ENCODE data around the gene LAMA5.

LAMA5 gene

DNA sequence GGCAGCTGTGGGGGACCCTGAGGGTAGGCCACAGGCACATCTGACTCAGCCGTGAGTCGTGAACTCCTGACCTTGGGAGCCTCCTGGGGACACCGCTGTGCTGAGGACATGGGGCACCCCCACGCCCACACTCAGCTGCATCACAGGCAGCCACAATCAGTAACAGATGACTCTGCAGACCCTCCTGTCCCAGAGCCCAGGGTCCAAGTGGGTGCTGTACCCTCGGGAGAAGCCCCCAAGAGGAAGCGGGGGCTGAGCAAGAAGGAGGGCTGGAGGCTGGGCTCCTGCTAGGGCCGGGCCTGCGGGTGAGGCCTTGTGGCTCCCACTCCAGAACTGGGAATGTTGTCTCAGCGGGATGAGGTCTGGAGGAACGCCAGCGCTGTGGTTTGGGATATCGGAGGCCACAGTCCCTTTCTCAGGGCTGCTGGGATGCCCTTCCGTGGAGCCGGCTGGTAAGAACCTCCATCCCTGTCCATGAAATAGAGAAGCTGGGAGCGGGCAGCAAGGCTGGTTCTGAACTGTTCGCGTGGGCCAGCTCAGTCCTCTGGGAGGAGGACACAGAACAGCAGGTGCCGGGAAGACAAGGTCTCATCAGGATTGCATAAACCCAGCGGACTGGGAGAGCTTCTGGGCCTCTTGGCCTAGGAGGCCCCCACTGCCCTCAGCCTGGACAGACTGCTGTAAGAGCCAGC is 3.1 kb upstream of the LAMA5 start:
- peak; percentile 14 to 43 for DNase-seq (ENCODE audit: low read depth in 2 of 2)

DNA sequence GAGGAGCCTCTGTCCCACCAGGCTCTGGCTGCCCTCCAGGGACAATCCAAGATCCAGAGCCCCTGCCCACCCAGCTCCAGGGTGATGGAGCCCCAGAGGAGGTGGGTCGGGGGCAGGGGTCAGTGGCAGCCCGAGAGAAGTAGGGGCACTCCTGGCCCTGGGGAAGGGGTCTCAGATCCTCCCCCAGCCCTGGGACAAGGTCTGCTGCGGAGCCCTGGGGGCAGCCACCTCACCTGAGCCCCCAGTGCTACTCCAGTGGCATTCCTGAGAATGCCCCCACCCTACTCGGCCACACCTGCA is 2.7 kb upstream of the LAMA5 start:
- DNase-seq (ENCODE audit: low read depth in 2 of 2), result no peak

DNA sequence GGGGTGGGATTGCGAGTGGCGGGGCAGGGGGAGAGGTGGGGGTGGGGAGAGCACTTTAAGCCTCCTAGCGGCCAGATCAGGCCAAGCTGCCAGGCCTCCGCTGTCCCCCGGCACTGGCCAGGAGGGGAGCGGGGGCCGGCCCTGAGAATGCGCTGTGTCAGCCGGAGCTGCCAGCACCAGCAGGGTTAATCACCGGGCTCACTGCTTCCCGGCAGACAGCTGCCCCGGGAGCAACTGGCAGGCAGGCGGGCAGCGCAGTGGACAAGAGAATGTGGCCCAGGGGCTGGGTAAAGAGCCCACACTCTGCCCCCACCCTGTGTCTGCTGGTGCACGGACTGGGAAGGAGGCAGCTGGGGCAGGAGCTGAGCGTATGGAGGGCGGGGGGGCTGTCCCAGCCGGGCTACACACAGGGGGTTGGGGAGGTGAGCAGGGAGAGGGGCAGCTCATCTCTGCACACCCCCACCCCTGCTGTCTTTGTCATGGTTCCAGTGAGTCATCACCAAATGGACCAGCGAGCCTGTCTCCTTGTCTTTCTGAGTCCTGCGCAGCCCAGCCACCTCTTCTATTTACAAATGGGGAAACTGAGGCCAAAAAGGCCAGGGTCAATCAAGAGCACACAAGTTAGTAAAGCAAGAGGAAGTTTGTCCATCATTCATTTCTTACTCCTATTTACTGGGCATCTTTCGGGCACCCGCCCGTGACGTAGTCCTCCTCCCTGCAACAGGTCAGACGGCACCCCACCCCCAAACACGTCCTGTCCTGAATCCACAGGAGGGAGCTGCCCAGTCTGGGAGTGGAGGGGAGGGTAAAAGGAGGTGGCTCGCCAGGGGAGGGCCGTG is 2.1 kb upstream of the LAMA5 start:
- no peak for DNase-seq (ENCODE audit: low read depth in 2 of 2)

DNA sequence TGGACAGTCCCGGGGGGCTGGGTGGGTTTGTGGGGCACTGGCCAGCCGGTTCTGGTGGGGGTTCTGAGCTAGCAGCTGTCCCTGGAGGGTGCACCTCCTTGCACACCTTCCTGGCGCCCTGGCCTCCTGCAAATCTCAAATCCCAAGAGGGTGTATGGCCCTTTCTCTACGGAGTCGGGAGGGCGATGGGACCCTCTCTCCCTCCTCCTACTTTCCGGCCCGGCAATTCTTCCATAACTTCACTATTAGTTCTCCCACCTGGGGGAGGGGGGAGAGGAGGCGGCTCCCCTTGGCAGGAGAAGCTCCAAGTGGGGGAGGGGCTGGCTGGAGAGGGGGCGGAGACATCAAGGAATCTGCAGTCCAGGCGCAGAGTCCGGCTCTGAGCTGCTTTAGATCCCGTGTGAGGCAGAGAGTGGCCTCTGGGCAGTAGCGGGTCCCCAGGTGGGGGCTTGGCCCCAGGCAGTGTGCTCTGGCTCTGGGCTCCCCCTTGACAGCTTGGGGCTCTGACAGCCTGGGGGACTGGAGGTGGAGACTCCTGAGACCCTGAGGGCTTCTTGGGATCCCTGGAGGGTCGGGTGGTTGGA is 1.4 kb upstream of the LAMA5 start:
- DNase-seq (ENCODE audit: low read depth in 2 of 2), result no peak

DNA sequence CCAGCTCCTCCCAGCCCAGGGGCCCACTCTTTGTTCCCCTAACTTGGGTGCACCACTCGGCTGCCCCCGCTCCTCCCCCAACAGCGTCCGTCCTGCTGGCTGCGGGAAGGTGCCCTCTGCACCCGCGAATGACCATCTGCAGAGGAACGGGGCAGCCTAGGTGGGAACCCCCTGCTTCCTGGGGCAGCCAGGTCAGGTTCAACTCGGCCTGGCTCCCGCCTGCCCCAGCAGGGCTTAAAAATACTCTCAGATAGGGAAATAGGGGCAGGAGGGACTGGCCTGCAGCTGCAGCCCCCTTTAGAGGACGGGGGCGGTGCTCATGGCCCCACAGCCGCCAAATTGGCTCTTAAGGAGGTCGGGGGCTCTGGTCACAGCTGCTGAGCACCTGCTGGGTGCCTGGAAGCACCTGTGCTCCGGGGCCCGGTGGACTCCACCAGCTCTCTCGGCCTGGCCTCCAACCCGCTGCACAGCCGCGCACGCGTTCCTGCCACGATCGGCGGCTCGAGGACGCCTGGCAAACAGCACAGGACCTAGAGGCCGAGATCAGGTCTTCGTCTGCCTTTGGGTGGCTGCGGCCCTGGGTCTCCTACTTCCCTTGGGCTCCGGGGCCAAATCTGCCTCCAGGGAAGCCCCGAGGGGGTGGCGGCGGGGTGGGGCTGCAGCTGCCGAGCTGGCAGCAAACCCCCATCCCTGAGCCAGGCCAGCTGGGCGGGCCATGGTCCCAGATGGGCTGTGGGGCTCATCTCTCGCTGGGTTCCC is 700 bp upstream of the LAMA5 start:
- DNase-seq (ENCODE audit: low read depth in 2 of 2), result no peak

DNA sequence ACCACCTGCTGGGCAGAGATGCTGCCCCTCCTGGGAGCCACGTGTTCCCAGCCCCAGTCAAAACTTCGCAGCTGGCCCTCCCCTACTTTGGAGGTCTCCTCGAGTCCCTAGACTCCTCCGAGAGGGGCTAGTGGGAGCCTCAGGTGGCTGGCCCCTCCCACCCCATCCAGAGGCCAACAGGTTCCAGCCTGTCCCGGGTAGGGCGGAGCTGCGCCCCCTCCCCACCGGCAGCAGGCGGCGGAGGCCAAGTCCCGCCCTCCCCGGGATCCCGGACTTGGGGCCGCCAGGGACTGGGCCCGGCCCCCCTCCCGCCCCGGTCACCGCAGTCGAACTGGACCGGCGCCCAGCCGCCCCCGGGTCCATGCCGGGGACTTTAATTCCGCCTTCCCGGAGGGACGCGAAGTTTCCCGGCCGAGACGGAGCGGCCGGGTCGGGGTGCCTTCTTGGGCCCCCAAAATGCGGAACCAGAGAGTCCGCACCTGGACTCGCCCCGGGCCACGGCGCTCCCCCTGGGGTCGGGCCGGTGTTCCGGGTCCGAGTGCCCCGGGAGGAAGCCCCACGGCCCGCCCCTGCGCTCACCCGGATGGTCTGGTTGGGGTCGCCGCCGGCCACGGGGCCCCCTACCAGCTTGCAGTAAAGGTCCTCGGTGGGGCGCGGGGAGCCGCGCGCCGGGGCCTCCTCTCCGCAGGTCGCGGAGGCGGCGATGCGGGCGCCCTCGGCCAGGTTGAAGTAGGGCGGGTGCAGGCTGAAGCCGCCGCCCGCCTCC is 559 bp downstream of the LAMA5 start:
- DNase-seq (ENCODE audit: low read depth in 2 of 2), result no peak

DNA sequence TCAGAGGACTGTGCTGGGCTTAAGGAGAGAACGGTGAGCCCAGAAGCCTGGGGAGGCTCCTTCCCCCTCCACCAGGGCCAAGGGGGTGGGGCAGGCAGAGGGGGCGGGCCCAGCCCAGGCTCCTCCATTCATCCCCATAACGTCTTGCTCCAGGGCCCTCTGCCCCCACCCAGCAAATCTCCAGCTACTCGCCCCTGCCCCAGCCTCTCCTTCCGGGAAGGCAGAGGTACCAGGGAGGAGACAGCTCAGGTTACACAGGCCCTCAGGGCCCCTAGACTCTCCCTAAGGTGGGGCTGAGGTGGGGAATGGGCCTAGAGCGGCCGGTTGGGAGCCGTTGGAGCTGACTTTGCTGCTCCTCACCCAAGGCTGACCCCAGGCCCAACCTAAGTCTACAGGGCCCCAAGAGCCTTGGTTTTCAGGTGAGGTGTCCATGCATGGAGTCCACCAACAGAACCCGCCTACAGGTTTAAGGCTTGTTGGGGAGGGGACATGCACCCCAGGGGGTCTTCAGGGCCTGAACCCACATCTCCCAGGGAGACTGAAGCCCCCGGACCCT is 1.2 kb downstream of the LAMA5 start:
- DNase-seq (ENCODE audit: low read depth in 2 of 2), result no peak

DNA sequence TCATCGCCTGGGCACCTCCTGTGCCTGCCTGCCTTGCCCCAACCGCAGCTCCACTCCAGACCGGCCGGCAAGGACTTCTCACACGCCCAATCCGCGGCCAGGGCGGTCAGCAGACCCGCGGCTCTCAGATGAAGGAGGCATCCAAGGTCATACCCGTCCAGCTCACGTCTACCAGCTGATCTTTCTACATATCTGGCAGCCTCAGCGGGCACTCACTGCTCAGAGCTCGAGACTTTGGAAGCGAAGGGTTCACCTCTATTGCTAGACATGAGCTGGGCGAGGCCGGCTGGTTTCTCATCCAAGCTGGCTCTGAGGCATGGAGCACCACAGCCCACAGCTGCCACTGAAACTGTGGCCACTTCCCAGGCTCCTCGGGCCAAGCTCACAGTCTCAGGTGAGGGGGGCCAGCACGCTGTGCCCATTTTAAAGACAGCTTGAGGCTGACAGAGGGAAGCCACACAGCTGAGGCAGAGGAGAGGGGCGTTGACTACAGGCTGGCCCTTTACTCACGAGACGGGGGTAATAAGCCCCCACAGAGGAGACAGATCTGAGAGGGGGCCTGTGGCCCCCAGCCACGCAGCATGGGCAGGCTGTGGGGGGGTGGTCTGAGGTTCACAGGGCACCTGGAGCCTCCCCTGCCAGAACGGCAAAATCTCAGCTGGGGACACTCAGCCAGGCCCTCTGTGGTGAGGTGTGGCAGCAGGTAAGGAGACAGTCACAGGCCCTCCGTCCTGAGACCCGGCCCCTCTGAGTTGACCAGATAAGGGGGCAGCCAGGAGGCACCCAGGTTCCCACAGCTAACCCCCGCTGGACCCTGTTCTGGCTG is 2.0 kb downstream of the LAMA5 start:
- DNase-seq (ENCODE audit: low read depth in 2 of 2), result no peak

DNA sequence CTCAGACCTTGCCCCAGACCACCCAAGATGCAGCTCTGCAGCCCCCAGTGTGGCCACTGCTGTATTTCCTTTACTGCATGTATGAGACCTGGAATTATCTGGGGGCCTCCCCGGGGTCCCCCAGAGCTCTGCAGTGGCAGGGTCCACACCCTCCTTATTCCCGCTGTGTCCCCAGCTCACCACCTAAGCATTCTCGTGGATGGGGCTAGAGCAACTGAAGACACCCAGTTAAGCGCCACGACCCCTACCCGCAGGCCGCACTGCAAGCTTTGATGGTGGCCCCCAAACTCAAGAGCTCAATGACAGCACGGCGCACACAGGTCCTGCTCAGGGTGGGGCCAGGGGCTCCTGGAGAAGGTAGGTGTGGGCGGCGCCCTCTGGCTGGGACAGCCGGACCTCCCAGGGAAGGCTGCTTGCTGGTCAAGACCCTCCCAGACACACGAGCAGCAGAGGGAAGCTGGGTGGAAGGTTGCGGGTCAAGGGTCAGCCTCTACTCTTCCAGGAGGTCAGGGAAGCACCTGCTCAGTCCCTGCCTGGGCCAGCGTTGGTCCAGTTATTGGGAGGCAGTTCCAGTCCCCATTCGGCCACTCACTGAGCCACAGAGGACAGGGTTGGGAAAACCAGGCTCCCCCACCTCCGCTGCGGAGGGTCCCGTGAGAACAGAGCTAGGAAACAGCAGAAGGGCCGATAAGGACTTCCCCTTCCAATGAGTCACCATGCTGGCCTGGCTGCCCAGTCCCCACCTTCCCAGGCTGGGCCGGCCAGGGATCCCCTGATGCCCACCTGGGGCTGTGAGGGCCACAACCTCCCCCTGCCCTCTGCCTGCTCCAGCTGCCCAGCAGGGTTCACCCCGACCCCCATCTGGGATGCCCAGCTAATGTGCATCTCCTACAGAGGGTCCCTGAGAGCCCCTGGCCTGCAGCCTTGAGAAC is 2.9 kb downstream of the LAMA5 start:
- DNase-seq (ENCODE audit: low read depth in 2 of 2), result no peak

DNA sequence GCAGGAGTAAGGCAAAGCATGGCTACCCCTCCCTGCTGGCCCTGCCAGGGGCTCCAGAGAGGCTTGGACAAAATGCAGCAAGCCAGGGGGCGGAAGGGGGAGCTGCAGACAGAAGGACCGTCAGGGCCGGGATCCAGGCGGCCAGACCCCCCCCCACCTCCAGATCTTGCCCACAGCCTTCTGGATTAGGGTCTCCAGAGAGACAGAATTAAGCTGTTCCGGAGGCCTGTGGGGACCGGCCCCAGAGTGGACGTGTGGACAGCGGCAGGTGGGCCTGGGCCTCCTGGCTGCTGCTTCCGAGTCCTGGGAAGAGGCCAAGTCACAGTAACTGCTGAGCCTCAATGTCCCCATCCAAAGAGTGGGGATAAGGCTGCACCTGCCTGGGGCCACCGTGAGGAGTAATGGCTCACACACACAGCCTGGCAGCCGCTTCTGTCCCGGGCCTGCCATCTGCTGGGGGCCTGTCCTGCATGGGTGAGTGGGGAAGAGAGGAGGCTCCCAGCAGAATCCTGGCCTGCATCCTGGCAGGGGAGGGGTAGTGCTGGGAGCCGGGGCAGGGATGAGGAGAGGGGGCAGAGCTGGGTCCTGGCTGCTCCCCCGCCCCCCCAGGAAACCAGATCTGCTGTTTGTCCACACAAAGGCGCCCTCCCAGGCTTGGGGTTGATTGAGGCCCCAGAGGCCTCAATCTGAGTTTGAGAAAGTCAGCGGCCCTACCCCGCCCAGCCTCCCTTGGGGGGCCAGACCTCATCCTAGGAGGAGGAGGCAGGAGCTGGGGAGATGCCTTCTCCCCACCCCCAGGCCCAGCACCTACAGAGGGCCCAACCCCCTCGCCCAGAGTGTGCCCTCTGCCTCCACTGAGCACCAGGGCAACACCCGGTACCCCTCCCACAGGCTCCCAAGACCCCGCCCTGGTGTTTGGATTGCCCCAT is 3.9 kb downstream of the LAMA5 start:
- DNase-seq (ENCODE audit: low read depth in 2 of 2), result no peak

DNA sequence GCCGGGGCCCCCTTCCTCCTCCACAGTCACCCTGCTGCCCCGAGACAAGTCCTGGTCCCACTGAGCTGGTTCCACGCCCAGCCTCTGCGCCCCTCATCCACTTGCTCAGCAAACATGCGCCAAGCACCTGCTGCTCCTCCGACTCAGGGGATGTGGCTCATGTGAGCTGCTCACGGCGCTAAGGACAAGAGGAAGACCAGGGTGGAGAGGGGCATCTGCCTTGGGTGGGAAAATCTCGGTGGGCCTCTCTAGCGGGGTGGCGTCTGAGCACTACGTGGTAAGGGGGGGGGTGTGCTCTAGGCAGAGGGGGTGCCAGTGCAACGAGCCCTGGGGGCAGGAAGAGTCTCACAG is 4.5 kb downstream of the LAMA5 start:
- no peak for DNase-seq (ENCODE audit: low read depth in 2 of 2)

DNA sequence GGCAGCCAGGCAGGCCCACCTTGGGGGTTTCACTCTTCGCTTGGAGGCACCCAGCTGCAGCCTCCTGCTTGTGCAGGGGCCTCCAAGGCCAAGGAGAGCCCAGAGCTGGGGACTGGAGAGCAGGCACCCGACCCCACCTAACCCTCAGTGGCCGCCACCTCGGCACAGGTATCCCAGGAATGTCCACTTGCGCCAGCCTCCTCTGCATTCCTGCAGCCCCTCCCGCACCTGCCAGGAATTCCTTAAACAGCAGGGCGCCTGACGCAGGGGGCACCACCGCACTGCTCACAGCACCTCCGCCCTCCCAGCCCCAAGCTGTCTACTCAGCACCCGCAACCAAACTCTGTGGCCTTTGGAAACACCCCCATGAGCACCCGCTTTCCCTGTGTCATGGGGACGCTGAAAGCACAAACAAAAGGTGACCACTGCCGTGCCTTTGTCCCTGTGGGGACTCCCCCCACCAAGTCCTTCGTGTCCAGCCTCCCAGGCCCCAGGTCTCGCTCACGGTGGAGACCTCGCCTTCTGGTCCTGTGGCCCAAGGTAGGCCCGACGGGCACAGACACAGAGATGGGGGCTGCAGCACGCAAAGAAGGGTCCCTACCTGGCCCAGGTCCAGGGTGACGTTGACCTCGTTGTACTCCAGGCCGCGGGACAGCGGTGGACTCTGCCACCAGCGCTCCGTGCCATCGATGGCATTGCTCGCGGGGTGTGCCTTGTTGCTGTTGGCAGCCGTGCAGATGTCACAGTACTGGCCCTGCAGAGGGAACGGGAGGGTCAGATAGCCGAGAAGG is 5.1 kb downstream of the LAMA5 start:
- no peak for DNase-seq (ENCODE audit: low read depth in 2 of 2)

DNA sequence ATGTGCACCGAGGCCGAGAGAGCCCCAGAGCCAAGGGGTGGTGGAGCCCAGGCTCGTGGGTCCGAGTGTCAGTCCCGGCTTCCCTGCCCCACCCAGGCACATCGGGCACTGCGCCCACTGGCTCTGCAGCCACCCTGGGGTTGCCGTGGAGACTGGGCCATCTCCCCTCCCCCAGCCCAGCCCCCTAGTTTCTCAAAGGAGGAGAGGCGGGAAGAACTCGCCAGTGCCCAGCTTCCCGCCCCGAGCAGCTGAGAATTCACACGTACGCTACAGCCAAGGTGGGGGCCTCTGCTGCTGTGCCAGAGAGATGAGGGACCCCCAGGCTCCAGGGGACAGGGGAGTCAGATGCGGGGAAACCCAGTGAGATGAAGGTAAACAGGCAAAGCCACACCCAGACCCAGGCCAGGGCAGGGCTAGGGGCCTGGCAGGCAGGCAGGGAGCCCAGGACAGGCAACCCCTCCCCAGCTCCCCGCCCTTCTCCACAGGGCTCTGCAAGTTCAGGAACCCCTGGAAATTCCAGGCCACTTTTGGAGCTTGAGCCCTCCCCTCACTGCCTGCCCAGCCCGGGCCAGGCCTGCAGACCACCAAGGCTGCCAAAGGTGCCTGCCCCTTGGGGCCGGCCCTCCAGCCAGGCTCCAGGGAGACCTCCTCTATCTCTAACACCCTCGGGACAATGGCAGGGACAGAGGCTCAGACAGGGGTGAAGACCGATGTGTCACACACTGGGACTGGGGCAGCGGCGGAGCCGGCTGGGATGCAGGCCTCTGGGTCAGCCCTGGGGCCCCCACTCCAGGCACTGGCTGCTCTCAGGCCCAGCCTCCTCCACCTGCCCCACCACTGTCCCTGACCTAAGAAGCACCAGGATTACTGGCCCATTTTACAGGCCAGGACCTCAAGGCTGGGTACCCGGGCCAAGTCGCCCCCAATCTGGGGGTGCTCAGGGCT is 6.0 kb downstream of the LAMA5 start:
- DNase-seq (ENCODE audit: low read depth in 2 of 2), result no peak

DNA sequence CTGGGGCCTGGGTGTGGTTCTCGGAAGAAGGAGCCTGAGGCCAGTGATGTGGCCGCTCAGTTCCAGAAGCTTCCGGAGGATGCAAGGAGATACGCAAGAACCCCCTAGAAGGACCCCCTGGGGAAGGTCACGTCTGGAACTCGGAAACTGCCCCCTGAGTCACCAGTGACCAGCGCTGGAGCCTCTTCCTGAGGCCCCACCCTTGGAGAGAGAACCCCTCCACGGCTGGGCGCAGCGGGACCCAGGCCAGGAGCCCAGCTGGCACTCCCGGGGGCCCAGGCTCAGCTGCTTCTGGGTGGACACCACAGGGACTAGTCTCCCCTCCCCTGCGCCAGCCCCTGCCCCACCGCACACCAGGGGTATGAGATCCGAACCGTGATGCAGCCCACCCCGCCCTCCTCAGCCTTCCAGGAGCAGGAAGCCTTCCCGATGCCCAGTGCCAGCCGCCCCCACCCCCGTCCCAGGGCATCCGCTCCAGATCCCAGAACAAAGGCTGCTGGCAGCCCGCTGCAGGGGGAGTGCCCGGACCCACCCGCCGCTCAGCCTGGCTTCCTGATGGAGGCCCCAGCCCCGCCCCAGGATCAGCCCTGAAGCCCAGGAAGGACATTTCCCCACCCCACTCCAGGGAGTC is 7.5 kb downstream of the LAMA5 start:
- DNase-seq (ENCODE audit: low read depth in 2 of 2), result no peak

DNA sequence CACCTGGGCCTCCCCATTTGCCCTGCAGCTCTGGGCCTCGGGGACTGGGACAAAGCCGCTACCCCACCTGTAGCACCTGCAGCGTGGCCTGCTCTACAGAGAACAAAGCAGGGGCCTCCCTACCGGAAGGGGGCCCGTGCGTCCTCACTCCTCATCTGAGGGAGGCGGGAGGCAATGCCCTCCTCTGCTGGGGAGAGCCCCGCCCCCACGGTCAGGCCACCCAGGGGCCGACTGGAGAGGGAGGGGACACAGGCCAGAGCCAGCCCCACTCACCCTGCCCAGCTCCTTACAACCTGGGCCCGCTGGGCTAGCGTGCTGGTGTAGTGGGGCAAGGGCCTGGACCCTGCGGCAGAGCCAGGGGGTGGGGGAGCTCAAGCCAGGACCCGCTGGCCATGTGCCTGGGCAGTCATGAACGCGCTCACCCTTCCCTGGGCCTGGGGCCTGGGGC is 8.0 kb downstream of the LAMA5 start:
- DNase-seq (ENCODE audit: low read depth in 2 of 2), result no peak

Measured in stimulated activated CD8-positive, alpha-beta memory T cell treated with anti-CD3 and anti-CD28 coated beads, Interleukin-7, amount 100 ng/mL, for 4 hours (primary cell).